NCI-H748 (cell line): ENCODE results near the gene RAF1.
"Not testable (repeated sequence)": the region's sequence is repeated elsewhere in the genome, so short reads cannot be mapped to it uniquely, and the experiment has no call there.

Source experiments
- DNase-seq: peaks from one replicate; lab custom pipeline; 2025; ENCODE audit not compliant: unreplicated experiment; lab: John Stamatoyannopoulos, UW

The RAF1 gene

GRCh38 chr3:12677616-12678015 is 13.7 kb upstream of the RAF1 start:
- no peak for DNase-seq

GRCh38 chr3:12675115-12675810 is 11.3 kb upstream of the RAF1 start:
- DNase-seq, result no peak

GRCh38 chr3:12673956-12674736 is 10.2 kb upstream of the RAF1 start:
- not testable (repeated sequence) for DNase-seq

- DNase-seq, result no peak
Measured at GRCh38 chr3:12671120-12671450, 7.2 kb upstream of the RAF1 start.

GRCh38 chr3:12670365-12671119 is 6.6 kb upstream of the RAF1 start:
- DNase-seq, result no peak

GRCh38 chr3:12663401-12663935 is 449 bp downstream of the RAF1 start:
- peak; percentile 47 for DNase-seq

- peak; percentile 32 for DNase-seq
Measured at GRCh38 chr3:12662593-12663400, 1.1 kb downstream of the RAF1 start.

- DNase-seq, result no peak
Measured at GRCh38 chr3:12661926-12662592, 1.9 kb downstream of the RAF1 start.

- DNase-seq, result not testable (repeated sequence)
Measured at GRCh38 chr3:12661375-12661774, 2.5 kb downstream of the RAF1 start.

- DNase-seq, result no peak
Measured at GRCh38 chr3:12660196-12660595, 3.7 kb downstream of the RAF1 start.

GRCh38 chr3:12659316-12660015 is 4.5 kb downstream of the RAF1 start:
- DNase-seq, result no peak

- no peak for DNase-seq
Measured at GRCh38 chr3:12658593-12659058, 5.3 kb downstream of the RAF1 start.

GRCh38 chr3:12656850-12657249 is 7.1 kb downstream of the RAF1 start:
- no peak for DNase-seq

- no peak for DNase-seq
Measured at GRCh38 chr3:12656193-12656592, 7.7 kb downstream of the RAF1 start.

GRCh38 chr3:12655701-12656100 is 8.2 kb downstream of the RAF1 start:
- no peak for DNase-seq

- no peak for DNase-seq
Measured at GRCh38 chr3:12653747-12654146, 10.2 kb downstream of the RAF1 start.

- DNase-seq, result no peak
Measured at GRCh38 chr3:12648384-12648959, 15.4 kb downstream of the RAF1 start.

GRCh38 chr3:12644331-12644937 is 19.5 kb downstream of the RAF1 start:
- no peak for DNase-seq

GRCh38 chr3:12643724-12644123 is 20.2 kb downstream of the RAF1 start:
- no peak for DNase-seq
